Neuron (in vitro differentiated cells): ENCODE data around the gene MAPK12.
A peak's percentile ranks its signal among the peaks of the same experiment; 100 is the strongest.

Experiments
- H2AFZ ChIP-seq: one replicate; pipeline ENCODE4 v1.6.1; 2013; ENCODE audit warnings: low read depth, mild to moderate bottlenecking, inconsistent platforms, low read length, moderate library complexity
- H3K27me3 ChIP-seq: one replicate; pipeline ENCODE4 v1.6.1; 2013; ENCODE audit warnings: low read length; ENCODE audit not compliant: insufficient read depth
- H3K36me3 ChIP-seq: one replicate; pipeline ENCODE4 v1.6.1; 2013; ENCODE audit warnings: low read length; ENCODE audit not compliant: insufficient read depth
- H3K4me1 ChIP-seq: one replicate; pipeline ENCODE4 v1.6.1; 2013; ENCODE audit warnings: low read length; ENCODE audit not compliant: insufficient read depth
- H3K4me3 ChIP-seq: 2 replicates; pipeline ENCODE4 v1.5.1; 2013; ENCODE audit warnings: mild to moderate bottlenecking, low read length, moderate library complexity
- H3K9me3 ChIP-seq: one replicate; pipeline ENCODE4 v1.6.1; 2013; ENCODE audit warnings: low read length

Gene MAPK12

DNA sequence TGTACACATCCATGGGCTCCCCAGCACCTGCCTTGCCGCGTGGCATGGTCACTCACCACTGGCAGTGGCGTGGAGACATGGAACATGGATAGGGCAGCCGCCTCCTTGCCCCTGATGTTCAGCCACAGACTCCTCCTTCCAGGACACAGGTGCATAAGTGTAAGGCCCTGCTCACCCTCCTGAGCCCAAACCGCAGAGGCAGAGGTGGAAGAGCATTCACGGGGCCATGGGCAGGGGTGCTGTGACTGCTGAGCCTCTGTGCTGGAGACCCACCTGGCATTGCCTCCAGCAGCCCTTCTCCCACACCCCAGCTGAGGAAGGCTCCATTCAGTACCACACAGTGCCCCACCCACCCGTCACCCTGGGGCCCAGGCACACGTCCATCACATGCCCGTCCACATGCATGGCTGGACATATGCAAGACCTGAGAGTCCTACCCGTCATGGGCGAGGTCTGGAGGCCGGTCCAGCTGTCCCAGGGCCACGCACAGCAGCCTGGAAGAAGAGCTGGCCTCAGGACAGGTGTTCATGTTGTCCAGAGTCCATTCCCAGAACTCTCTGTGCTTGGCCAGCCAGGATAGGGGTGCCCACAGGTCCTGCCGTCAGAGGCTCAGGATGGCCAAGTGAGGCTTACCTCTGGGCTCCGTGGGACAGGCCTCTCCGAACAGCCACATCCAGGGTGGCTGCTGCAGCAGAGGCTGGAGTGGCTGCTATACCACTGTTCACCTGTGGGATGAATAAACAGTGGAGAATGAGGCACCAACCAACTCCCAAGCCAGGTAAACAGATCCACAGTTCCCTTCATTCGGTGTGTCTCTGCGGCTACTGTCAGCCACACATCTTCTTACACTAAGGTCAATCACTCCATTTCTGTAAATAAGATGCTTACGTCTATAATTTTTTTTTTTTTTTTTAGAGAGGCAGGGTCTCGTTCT, 15.0 kb downstream of the MAPK12 start:
- Histone ChIP-seq H3K4me3 (peak overlapping the region; percentile 85), H3K36me3 (peaks cover 22% of the 10 kb centered on the region), H2AFZ (no peak overlapping the region), H3K4me1 (peaks cover 50% of the 10 kb centered on the region), H3K9me3 (no peaks in the 10 kb centered on the region), H3K27me3 (no peaks in the 10 kb centered on the region)

DNA sequence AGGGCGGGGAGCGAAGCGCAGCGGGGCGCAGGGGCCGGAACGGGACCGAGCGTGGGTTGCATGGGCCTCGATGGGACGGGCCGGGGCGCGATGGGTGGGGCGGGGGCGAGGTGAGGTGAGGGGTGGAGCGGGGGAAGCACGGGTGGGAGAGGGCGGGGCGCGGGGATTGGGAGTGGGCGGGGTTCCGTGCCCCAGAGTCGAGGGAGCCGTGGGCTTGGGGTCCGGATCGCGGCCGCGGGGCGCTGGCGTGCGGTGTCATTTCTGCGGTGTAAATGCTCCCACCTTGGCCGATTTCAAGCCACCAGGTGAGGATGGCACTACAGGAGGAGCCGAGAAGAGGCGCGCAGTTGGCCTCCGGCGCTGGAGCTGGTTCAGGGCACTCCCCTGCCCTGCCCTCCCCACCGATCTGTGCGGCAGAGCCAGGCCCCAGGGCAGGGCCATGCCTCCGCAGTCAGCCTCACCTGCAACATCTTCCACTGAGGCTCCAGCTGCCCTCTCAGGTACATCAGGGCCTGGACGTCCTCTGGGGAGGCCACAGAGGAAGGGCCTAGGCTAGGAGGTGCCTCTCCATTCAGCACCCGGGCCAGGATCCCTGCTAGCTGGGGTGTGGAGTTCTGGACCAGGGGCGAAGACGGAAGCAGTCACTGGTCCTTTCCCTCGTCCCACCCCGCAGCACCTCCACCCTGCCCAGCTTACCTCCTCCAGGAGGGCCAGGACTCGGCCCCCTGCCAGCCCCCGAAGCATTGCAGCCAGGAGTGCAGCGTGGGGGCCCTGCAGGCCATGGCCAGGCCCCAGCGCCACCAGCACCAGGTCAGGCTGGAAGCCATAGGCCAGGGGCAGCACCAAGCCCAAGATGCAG, 16.0 kb downstream of the MAPK12 start:
- Histone ChIP-seq H3K9me3 (no peaks in the 10 kb centered on the region), H3K27me3 (no peaks in the 10 kb centered on the region), H2AFZ (no peak overlapping the region), H3K4me3 (peak overlapping the region; percentile 85), H3K4me1 (peaks cover 47% of the 10 kb centered on the region), H3K36me3 (peaks cover 22% of the 10 kb centered on the region)

DNA sequence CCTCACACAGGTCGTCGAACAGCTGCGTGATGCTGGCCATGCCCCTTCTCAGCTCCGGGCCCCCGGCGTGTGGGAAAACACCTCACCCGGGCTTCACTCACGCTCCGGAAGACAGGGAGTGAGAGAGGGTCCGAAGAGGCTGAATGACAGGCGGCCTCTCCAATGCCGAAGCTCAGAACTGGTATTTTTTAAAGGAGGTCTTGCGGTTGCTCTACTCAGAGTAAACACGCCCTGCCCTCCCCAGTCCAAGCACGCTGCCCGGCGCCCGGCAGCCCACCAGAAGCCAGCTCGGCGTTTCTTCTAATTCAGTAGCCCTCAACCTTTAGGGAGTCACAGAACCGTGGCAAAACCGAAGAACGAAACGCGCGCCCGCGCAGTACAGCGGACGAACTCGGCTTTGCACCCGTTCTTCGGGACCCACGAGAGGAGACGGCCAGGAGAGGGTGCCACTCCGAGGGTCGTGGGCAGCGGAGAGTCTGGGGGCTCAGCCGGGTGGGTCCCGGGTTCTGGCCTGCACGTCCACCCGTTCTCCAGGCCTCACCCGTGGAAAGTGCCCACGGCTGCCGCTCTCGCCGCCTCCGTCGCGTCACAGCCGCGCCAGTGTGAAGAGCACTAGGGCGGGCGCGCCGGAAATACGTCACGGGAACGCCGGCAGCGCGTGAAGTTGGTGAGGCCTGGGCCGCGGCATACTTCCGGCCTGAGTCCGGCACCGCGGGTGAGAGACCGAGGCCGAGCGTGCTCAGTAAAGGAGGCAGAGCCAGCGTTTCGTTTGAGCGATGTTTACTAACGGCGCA, 16.9 kb downstream of the MAPK12 start, which contains the start of gene TUBGCP6:
Gene TUBGCP6 (minus strand): TSS at position 604 of the 794 bp plus-strand sequence. CDS start 564 bp downstream, at position 40.
- H3K27me3 ChIP-seq: no peaks in the 10 kb centered on the region
- H2AFZ ChIP-seq: peak within 1 kb of the TSS; percentile 66
- peak within 1 kb of the TSS; percentile 85 for H3K4me3 ChIP-seq
- peaks cover 41% of the 10 kb centered on the region for H3K4me1 ChIP-seq
- H3K9me3 ChIP-seq: no peaks in the 10 kb centered on the region
- H3K36me3 ChIP-seq: peaks cover 29% of the 10 kb centered on the region

DNA sequence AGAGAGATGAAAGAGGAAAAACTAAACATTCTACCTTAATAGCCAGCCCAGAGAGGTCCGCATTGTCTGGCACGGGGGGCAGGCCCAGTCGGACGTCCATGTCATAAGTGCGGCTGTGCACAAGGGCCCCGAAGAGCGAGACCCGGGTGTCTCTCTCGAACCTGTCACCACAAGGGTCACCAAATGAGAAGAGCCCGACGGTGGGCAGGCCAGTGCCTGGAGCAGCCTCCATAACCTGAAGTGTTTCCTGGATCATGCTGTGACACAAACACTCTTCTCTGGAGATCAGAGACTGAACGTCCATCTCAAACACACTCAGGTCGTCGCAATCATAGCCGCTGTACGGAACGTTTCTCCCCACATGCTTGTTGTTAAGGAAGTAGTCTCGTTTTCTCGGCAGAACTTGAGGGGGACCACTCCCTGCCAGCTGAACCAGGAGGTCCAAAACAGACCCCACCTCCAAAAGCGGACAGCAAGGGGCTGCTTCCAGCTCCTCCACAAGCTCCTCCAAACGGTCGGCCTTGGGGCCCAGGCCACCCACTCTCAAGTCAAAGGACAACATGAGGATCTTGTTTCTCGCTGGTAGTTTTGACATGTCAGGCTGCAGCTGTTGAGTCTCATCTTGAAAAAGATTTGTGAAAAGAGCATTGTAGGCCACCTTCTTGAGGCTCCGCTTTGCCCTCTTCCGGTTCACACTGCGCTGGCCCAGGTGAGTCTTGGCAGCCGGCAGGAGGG, 17.6 kb downstream of the MAPK12 start:
- peaks cover 32% of the 10 kb centered on the region for H3K36me3 ChIP-seq
- peaks cover 41% of the 10 kb centered on the region for H3K4me1 ChIP-seq
- no peaks in the 10 kb centered on the region for H3K27me3 ChIP-seq
- H2AFZ ChIP-seq: no peak overlapping the region
- H3K4me3 ChIP-seq: peak overlapping the region; percentile 85
- no peaks in the 10 kb centered on the region for H3K9me3 ChIP-seq

DNA sequence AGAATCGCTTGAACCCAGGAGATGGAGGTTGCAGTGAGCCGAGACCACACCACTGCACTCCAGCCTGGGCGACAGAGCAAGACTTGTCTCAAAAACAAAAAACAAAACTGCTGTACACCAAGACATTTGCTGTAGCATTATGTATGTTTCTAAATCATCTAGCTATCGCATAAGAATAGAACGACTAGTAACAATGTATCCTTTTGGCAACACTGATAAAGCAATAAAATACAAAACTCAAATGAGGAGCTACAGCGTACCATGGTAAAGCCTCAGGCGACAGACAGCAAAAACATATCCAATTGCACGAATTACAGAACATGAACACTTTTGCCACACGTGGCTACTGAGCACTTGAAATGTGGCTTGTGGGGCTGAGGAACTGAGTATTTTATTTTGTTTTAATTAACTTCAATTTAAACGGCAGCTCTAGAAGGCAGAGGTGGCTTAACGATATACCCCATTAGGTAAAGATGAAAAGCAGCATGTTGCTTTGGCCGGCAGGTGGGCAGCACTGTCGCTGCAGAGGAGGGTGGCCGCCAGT, 19.0 kb downstream of the MAPK12 start:
- no peaks in the 10 kb centered on the region for H3K9me3 ChIP-seq
- H3K4me3 ChIP-seq: peak overlapping the region; percentile 32
- peaks cover 35% of the 10 kb centered on the region for H3K4me1 ChIP-seq
- no peaks in the 10 kb centered on the region for H3K27me3 ChIP-seq
- no peak overlapping the region for H2AFZ ChIP-seq
- H3K36me3 ChIP-seq: peaks cover 26% of the 10 kb centered on the region

DNA sequence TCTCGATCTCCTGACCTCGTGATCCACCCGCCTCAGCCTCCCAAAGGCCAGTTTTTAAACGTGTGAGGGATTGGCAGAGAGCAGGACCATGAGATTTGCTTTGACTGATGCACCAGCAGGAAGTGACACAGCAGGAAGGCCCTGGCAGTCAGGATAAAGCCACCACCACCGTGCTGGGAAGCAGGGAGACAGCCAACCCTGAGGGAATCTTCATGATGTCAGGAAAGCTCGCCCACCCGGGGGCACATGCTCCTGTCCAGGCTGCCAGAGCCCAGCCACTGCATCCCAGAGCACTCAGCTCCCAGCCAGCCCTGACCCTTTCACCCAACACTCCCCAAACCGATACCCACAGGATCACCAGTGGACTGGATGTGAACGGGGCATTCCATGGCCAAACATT, 22.7 kb downstream of the MAPK12 start:
- Histone ChIP-seq H3K9me3 (no peaks in the 10 kb centered on the region), H2AFZ (no peak overlapping the region), H3K27me3 (no peaks in the 10 kb centered on the region), H3K36me3 (peaks cover 10% of the 10 kb centered on the region), H3K4me1 (peaks cover 21% of the 10 kb centered on the region), H3K4me3 (no peak overlapping the region)

DNA sequence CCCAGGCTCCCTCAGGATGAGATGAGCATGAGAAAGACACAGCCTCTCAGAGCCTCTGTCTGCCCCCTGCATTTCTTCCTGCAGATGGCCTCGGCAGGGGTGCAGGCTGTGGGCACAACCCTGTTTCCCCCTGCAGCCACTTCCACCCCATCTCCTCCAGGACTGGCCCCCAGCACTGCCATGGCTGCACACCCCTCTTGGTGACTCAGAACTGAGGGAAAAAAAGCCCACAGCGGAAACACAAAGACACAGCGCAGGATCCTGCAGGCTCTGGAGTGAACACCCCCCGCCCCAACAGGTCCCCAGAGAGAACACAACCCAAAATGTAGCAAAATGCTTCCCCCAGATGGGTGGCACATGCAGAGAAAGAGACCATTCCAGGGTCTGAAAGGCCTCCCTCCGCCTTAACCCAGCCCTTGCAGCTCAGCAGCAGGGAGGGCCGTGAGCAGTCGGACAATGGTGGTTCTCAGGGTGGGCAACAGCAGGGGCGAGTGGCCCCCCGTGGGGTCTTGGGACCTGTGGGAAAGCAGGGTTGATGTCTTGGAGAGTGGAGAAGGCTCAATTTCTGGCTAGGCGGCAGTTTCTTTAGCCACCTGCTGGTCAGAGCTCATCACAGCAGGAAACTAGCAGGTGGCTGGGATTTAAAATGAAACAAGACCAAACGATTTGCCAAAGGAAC, 24.6 kb downstream of the MAPK12 start:
- Histone ChIP-seq H3K4me1 (peaks cover 9% of the 10 kb centered on the region), H3K27me3 (no peaks in the 10 kb centered on the region), H2AFZ (no peak overlapping the region), H3K36me3 (peaks cover 10% of the 10 kb centered on the region), H3K9me3 (no peaks in the 10 kb centered on the region), H3K4me3 (no peak overlapping the region)

DNA sequence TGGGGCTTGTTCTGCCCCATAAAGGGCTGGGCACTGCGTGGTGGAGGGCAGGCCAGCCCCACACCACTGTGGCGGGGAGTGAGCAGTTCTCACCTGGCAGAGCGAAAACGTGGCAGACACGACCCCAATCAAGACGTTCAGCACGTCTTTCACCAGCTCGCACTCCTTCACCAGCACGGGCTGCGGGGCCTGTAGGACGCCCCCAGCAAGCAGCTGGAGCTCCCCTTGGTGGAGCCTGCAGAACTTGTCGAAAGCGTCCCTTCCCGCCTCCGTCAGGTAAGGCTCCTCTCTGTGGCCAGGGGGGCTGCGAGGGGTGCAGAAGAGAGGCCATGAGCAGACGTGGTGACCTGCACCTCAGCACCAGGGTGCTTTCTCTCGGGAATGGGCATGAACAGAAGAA, 28.3 kb downstream of the MAPK12 start:
- peaks cover 3% of the 10 kb centered on the region for H3K4me1 ChIP-seq
- H3K27me3 ChIP-seq: no peaks in the 10 kb centered on the region

DNA sequence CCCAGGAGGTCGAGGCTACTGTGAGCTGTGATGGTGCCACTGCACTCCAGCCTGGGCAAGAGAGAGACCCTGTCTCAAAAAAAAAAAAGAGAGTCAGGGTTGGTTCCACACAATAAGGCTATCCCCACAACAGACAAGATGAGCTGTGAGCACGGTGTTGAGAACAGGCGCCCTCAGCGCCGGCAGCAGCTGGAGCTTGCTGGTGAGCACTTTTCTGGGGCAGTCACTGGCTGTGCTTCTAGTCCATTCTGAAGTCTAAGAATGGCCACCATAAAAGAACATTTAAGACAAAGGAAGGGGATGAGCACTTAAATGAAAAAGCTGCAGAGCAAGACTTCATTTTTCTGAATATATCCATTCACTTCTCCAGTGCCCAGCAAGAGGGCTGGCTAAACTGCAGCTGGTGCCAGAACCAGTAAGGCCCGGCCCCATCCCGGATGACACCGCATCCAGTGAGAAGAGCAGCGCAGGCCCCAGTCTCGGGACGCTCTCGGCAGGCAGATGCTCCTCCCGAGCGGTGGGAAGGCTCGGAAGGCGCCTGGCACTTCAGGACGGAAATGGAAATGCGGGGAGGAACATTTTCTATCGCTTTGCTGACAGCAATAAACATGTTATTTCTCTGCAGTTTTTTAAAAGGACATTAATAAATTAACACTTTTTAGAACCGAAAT, 28.9 kb downstream of the MAPK12 start:
- H3K9me3 ChIP-seq: no peaks in the 10 kb centered on the region
- no peak overlapping the region for H3K4me3 ChIP-seq
- no peaks in the 10 kb centered on the region for H3K27me3 ChIP-seq
- peaks cover 14% of the 10 kb centered on the region for H3K36me3 ChIP-seq
- no peak overlapping the region for H2AFZ ChIP-seq
- H3K4me1 ChIP-seq: peaks cover 3% of the 10 kb centered on the region

More for the DNA sequence above, 28.3 kb downstream of the MAPK12 start:
- peaks cover 10% of the 10 kb centered on the region for H3K36me3 ChIP-seq
- H3K4me3 ChIP-seq: no peak overlapping the region
- H3K9me3 ChIP-seq: no peaks in the 10 kb centered on the region
- H2AFZ ChIP-seq: no peak overlapping the region

DNA sequence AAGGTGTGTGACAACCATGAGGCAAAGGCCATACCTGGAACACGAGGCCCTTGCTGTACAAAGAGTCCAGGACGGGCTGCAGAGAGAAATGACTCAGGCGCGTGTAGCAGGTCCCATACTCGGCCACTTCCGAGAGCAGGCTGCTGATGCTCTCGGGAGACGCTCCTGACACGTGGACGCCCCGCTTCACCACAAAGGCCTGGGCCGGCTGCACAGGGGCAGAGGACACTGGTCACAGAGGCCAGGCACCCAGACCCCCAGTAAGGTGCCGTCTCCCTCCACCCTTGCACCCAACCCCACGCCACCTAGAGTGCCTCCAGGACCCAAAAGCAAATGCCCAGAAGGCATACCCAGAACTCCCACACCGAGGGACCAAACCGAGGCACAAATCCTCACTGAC, 32.1 kb downstream of the MAPK12 start:
- no peaks in the 10 kb centered on the region for H3K27me3 ChIP-seq
- H3K9me3 ChIP-seq: no peaks in the 10 kb centered on the region
- no peak overlapping the region for H2AFZ ChIP-seq
- H3K36me3 ChIP-seq: peaks cover 34% of the 10 kb centered on the region
- no peaks in the 10 kb centered on the region for H3K4me1 ChIP-seq
- H3K4me3 ChIP-seq: no peak overlapping the region

DNA sequence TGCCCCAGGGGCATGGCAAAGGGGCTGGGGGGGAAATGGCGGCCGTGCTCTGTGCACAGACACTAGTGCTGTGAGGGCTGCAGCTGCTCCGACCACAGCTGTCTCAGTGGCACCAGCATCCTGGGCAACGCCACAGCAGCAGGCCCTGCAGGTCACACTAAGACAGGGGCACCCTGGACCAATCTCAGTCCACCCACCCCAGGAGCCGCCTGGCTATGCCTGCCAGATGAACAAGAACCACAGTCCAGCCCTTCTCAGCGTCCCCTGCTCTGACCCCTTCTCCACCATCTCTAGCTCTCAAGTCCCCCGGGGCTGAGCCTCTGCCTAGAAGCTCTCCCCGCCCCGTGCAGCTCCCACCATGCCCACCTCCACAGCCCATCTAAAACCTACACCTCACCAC, 33.1 kb downstream of the MAPK12 start:
- no peaks in the 10 kb centered on the region for H3K9me3 ChIP-seq

More for the DNA sequence above, 33.1 kb downstream of the MAPK12 start:
- H3K27me3 ChIP-seq: no peaks in the 10 kb centered on the region
- no peaks in the 10 kb centered on the region for H3K4me1 ChIP-seq
- H3K4me3 ChIP-seq: no peak overlapping the region
- H2AFZ ChIP-seq: no peak overlapping the region
- peaks cover 40% of the 10 kb centered on the region for H3K36me3 ChIP-seq
